Fibroblast of lung (primary cell): ENCODE measurements around the gene WDCP. TPM values are rescaled to one million over a fixed set of nuclear protein-coding genes. Genes with fewer than 3 reads are reported as not detected.
"Not testable (repeated sequence)": the region's sequence is repeated elsewhere in the genome, so short reads cannot be mapped to it uniquely, and the experiment has no call there.

Experiments used
- DNase-seq, 2 donors: peaks; one replicate each; pipeline versions ENCODE4 v3.0.0 to v3.0.0-alpha.2; 2010; ENCODE audit warnings: low read depth in 2 of 2
- H2AFZ ChIP-seq: 2 replicates; pipeline ENCODE4 v1.5.1; 2012; ENCODE audit warnings: low read length, control low read depth, inconsistent platforms
- H3K27ac ChIP-seq: 2 replicates; pipeline ENCODE4 v1.5.1; 2011; ENCODE audit warnings: low read length, control low read depth; ENCODE audit not compliant: insufficient read depth
- H3K27me3 ChIP-seq: 2 replicates; pipeline ENCODE4 v1.5.1; 2011; ENCODE audit warnings: mild to moderate bottlenecking, low read length; ENCODE audit not compliant: control insufficient read depth, insufficient read depth
- H3K36me3 ChIP-seq: 2 replicates; pipeline ENCODE4 v1.5.1; 2011; ENCODE audit warnings: low read length; ENCODE audit not compliant: control insufficient read depth, insufficient read depth
- H3K4me1 ChIP-seq: 2 replicates; pipeline ENCODE4 v1.5.1; 2011; ENCODE audit warnings: low read length; ENCODE audit not compliant: control insufficient read depth, insufficient read depth; ENCODE audit errors: extremely low read depth
- H3K4me2 ChIP-seq: 2 replicates; pipeline ENCODE4 v1.5.1; 2011; ENCODE audit warnings: low read length, control low read depth; ENCODE audit not compliant: insufficient read depth; ENCODE audit errors: extremely low read depth
- H3K4me3 ChIP-seq, 4 experiments: fragments of 200-600 bp in 1 of 4; sonication (generic) in 1 of 4; replicated peaks in 1 of 4; 2 replicates each; pipeline ENCODE4 v1.5.1; 2011 to 2016; ENCODE audit warnings: low read length in 4 of 4, low read depth in 3 of 4, mild to moderate bottlenecking in 3 of 4, control low read depth in 2 of 4, inconsistent platforms in 1 of 4, mixed read lengths in 1 of 4; ENCODE audit not compliant: insufficient read depth in 1 of 4; ENCODE audit errors: control extremely low read depth in 1 of 4
- H3K79me2 ChIP-seq: 2 replicates; pipeline ENCODE4 v1.5.1; 2012; ENCODE audit warnings: mild to moderate bottlenecking, low read length, inconsistent platforms; ENCODE audit not compliant: control insufficient read depth, insufficient read depth
- H3K9ac ChIP-seq: 2 replicates; pipeline ENCODE4 v1.5.1; 2011; ENCODE audit warnings: mild to moderate bottlenecking, low read length, control low read depth; ENCODE audit not compliant: insufficient read depth
- H3K9me3 ChIP-seq: 2 replicates; pipeline ENCODE4 v1.5.1; 2012; ENCODE audit warnings: low read depth, low read length; ENCODE audit not compliant: control insufficient read depth, insufficient read depth
- H4K20me1 ChIP-seq: 2 replicates; pipeline ENCODE4 v1.5.1; 2011; ENCODE audit warnings: low read length; ENCODE audit not compliant: control insufficient read depth, insufficient read depth; ENCODE audit errors: extremely low read depth
- CTCF ChIP-seq, 2 donors: IDR thresholded peaks in 1 of 2; conservative IDR thresholded peaks in 1 of 2; 1 replicate in 1 of 2; 2 replicates in 1 of 2; pipeline ENCODE4 v1.5.1; 2011 to 2012; ENCODE audit warnings: low read length in 2 of 2, control low read depth in 1 of 2, inconsistent platforms in 1 of 2, low read depth in 1 of 2, mild to moderate bottlenecking in 1 of 2
- EZH2 ChIP-seq: IDR thresholded peaks from 2 replicates; pipeline ENCODE4 v1.5.1; 2012; ENCODE audit warnings: low read length, control low read depth, mild to moderate bottlenecking; ENCODE audit errors: missing control alignments
- polyA plus RNA-seq, 2 donors: library from polyadenylated mRNA; depleted of rRNA in 1 of 2; stranded (reverse) in 1 of 2; unstranded in 1 of 2; fragments of >200 nt; gene quantifications; 2 replicates each; pipeline ENCODE4 v1.2.1, GENCODE V29; 2011 to 2012; ENCODE audit warnings: missing spikeins in 1 of 2
- total RNA-seq: library from RNA; depleted of rRNA; stranded (reverse); fragments of >200 nt; gene quantifications from 2 replicates; pipeline ENCODE4 v1.2.1, GENCODE V29; 2014

The WDCP gene
- total and polyA plus RNA-seq, 2 donors (not counting 1 experiment from before 2014, with no cell fraction given) = 10.4 to 11.0 TPM

- no peak overlapping the region for H3K4me2 ChIP-seq
- H3K27ac ChIP-seq = no peak overlapping the region
- no peaks in the 10 kb centered on the region for H4K20me1 ChIP-seq
- no peaks in the 10 kb centered on the region for H3K79me2 ChIP-seq
- H2AFZ ChIP-seq = no peak overlapping the region
- no peaks in the 10 kb centered on the region for H3K9me3 ChIP-seq
- no peaks in the 10 kb centered on the region for H3K36me3 ChIP-seq
- no peaks in the 10 kb centered on the region for H3K27me3 ChIP-seq
- H3K4me1 ChIP-seq = peaks cover 6% of the 10 kb centered on the region
- H3K9ac ChIP-seq = no peak overlapping the region
- no peak for DNase-seq
- H3K4me3 ChIP-seq = no peak overlapping the region
- TF ChIP-seq CTCF (conservative IDR thresholded peaks at IDR 0.05 in 1 of 2, IDR thresholded peaks at IDR 0.05 in 1 of 2; ENCODE audit: low read depth in 1 of 2, low read length in 2 of 2) = no peak
- no peak for TF ChIP-seq EZH2
These were observed 30.1 kb downstream of the WDCP start for GRCh38 chr2:24016853-24017703.

GRCh38 chr2:24016376-24016761, 30.8 kb downstream of the WDCP start:
- no peak overlapping the region for H3K4me2 ChIP-seq
- H3K4me1 ChIP-seq = peaks cover 6% of the 10 kb centered on the region
- H3K79me2 ChIP-seq = no peaks in the 10 kb centered on the region
- no peaks in the 10 kb centered on the region for H3K36me3 ChIP-seq
- H4K20me1 ChIP-seq = no peaks in the 10 kb centered on the region
- H3K4me3 ChIP-seq = no peak overlapping the region
- H3K9me3 ChIP-seq = no peaks in the 10 kb centered on the region
- no peak overlapping the region for H3K9ac ChIP-seq
- DNase-seq = no peak
- H2AFZ ChIP-seq = no peak overlapping the region
- H3K27me3 ChIP-seq = peaks cover 2% of the 10 kb centered on the region
- H3K27ac ChIP-seq = peak overlapping the region; percentile 31
- TF ChIP-seq EZH2 (no peak), CTCF (conservative IDR thresholded peaks at IDR 0.05 in 1 of 2, IDR thresholded peaks at IDR 0.05 in 1 of 2; ENCODE audit: low read depth in 1 of 2, low read length in 2 of 2) (no peak)

GRCh38 chr2:24015562-24016375, 31.4 kb downstream of the WDCP start:
- H2AFZ ChIP-seq = peak overlapping the region; percentile 4
- H3K4me1 ChIP-seq = peaks cover 6% of the 10 kb centered on the region
- peaks cover 3% of the 10 kb centered on the region for H3K27me3 ChIP-seq
- no peaks in the 10 kb centered on the region for H3K36me3 ChIP-seq
- no peak overlapping the region for H3K9ac ChIP-seq
- H3K4me3 ChIP-seq = no peak overlapping the region
- H3K27ac ChIP-seq = peak overlapping the region; percentile 31
- no peak for TF ChIP-seq CTCF (conservative IDR thresholded peaks at IDR 0.05 in 1 of 2, IDR thresholded peaks at IDR 0.05 in 1 of 2; ENCODE audit: low read depth in 1 of 2, low read length in 2 of 2)
- TF ChIP-seq EZH2 = no peak
- H3K79me2 ChIP-seq = no peaks in the 10 kb centered on the region
- H4K20me1 ChIP-seq = no peaks in the 10 kb centered on the region
- DNase-seq = peak; percentile 49 to 72
- no peaks in the 10 kb centered on the region for H3K9me3 ChIP-seq
- peak overlapping the region; percentile 35 for H3K4me2 ChIP-seq

GRCh38 chr2:24014902-24015301, 32.3 kb downstream of the WDCP start:
- DNase-seq, H3K4me2 ChIP-seq, H3K27me3 ChIP-seq, H3K9me3 ChIP-seq, H3K9ac ChIP-seq, H3K79me2 ChIP-seq, H3K27ac ChIP-seq, H3K4me1 ChIP-seq, H2AFZ ChIP-seq, H4K20me1 ChIP-seq, H3K36me3 ChIP-seq, H3K4me3 ChIP-seq: not testable (repeated sequence)
